RWPE2 (cell line): ENCODE results near the gene TMOD1.
A peak's percentile ranks its signal among the peaks of the same experiment; 100 is the strongest.
"Not testable (repeated sequence)": the region's sequence is repeated elsewhere in the genome, so short reads cannot be mapped to it uniquely, and the experiment has no call there.

ENCODE experiments used
- ATAC-seq: fragments of 200-7000 bp; cut with Tn5 transposase; 3 replicates; pipeline ENCODE4 v1.9.1; 2021; ENCODE audit warnings: low read depth
- DNase-seq: peaks from one replicate; pipeline ENCODE4 v3.0.0-alpha.2; 2020; ENCODE audit warnings: low spot score
- H3K27ac ChIP-seq: fragments of 450-650 bp; 2 replicates; pipeline ENCODE4 v1.5.1; 2017; ENCODE audit warnings: mild to moderate bottlenecking; ENCODE audit not compliant: poor library complexity, severe bottlenecking
- H3K27me3 ChIP-seq: fragments of 250-450 bp; sonication (Bioruptor Pico); 2 replicates; pipeline ENCODE4 v1.5.1; 2021; ENCODE audit warnings: mild to moderate bottlenecking, moderate library complexity; ENCODE audit not compliant: insufficient read depth, poor library complexity, severe bottlenecking
- H3K36me3 ChIP-seq: fragments of 250-450 bp; sonication (Bioruptor Pico); 2 replicates; pipeline ENCODE4 v1.5.1; 2020; ENCODE audit warnings: low read depth, mild to moderate bottlenecking, moderate library complexity
- H3K4me1 ChIP-seq: fragments of 250-450 bp; sonication (Bioruptor Pico); 2 replicates; pipeline ENCODE4 v1.5.1; 2021; ENCODE audit warnings: mild to moderate bottlenecking, moderate library complexity; ENCODE audit not compliant: insufficient read depth, poor library complexity, severe bottlenecking
- H3K4me3 ChIP-seq: fragments of 250-450 bp; sonication (Bioruptor Pico); 2 replicates; pipeline ENCODE4 v1.5.1; 2021; ENCODE audit warnings: mild to moderate bottlenecking, moderate library complexity; ENCODE audit not compliant: severe bottlenecking
- H3K9me3 ChIP-seq: fragments of 250-450 bp; sonication (Bioruptor Pico); 2 replicates; pipeline ENCODE4 v1.5.1; 2021; ENCODE audit warnings: mild to moderate bottlenecking, moderate library complexity; ENCODE audit not compliant: severe bottlenecking
- TF ChIP-seq, protein P1 (sequence below): fragments of 450-650 bp; IDR thresholded peaks from one replicate; pipeline ENCODE4 v1.5.1; 2017; ENCODE audit warnings: mild to moderate bottlenecking, moderate library complexity; ENCODE audit not compliant: poor library complexity, severe bottlenecking

Gene TMOD1

GRCh38 chr9:97501177-97501971, at the start of gene TMOD1:
Gene TMOD1 (plus strand): TSS chr9:97501666. CDS start chr9:97524189, 22,523 bp downstream.
- peak within 1 kb of the TSS; percentile 34 for H3K4me3 ChIP-seq
- H3K27ac ChIP-seq = no peak within 1 kb of the TSS
- H3K4me1 ChIP-seq = no peaks in the 10 kb centered on the region
- peak; percentile 75 for ATAC-seq
- H3K36me3 ChIP-seq = no peaks in the 10 kb centered on the region
- DNase-seq = no peak
- H3K27me3 ChIP-seq = peaks cover 65% of the 10 kb centered on the region
- TF ChIP-seq, protein P1, sequence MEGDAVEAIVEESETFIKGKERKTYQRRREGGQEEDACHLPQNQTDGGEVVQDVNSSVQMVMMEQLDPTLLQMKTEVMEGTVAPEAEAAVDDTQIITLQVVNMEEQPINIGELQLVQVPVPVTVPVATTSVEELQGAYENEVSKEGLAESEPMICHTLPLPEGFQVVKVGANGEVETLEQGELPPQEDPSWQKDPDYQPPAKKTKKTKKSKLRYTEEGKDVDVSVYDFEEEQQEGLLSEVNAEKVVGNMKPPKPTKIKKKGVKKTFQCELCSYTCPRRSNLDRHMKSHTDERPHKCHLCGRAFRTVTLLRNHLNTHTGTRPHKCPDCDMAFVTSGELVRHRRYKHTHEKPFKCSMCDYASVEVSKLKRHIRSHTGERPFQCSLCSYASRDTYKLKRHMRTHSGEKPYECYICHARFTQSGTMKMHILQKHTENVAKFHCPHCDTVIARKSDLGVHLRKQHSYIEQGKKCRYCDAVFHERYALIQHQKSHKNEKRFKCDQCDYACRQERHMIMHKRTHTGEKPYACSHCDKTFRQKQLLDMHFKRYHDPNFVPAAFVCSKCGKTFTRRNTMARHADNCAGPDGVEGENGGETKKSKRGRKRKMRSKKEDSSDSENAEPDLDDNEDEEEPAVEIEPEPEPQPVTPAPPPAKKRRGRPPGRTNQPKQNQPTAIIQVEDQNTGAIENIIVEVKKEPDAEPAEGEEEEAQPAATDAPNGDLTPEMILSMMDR = peak; percentile 62
- no peaks in the 10 kb centered on the region for H3K9me3 ChIP-seq

GRCh38 chr9:97453573-97453972, 47.9 kb upstream of the TMOD1 start:
- not testable (repeated sequence) for H3K4me3 ChIP-seq, H3K4me1 ChIP-seq, H3K27ac ChIP-seq, H3K36me3 ChIP-seq, H3K9me3 ChIP-seq, DNase-seq, ATAC-seq, H3K27me3 ChIP-seq

DNA sequence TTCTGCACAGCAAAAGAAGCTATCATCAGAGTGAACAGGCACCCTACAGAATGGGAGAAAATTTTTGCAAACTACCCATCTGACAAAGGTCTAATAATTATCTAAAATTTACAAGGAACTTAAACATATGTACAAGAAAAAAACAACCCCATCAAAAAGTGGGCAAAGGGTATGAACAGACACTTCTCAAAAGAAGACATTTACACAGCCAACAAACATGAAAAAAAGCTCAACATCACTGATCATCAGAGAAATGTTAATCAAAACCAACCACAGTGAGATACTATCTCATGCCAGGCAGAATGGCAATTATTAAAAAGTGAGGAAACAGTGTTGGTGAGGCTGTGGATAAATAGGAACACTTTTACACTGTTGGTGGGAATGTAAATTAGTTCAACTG, 44.6 kb upstream of the TMOD1 start:
- H3K4me1 ChIP-seq, H3K27ac ChIP-seq: not testable (repeated sequence)

GRCh38 chr9:97459326-97459725, 42.1 kb upstream of the TMOD1 start:
- H3K9me3 ChIP-seq = no peaks in the 10 kb centered on the region
- ATAC-seq (no peak), DNase-seq (no peak)
- no peaks in the 10 kb centered on the region for H3K27me3 ChIP-seq
- H3K27ac ChIP-seq = no peak overlapping the region
- H3K4me3 ChIP-seq = no peak overlapping the region
- TF ChIP-seq, protein P1 = no peak
- no peaks in the 10 kb centered on the region for H3K4me1 ChIP-seq
- no peaks in the 10 kb centered on the region for H3K36me3 ChIP-seq

More for the DNA sequence above, 44.6 kb upstream of the TMOD1 start:
- not testable (repeated sequence) for H3K9me3 ChIP-seq, H3K27me3 ChIP-seq, DNase-seq, H3K4me3 ChIP-seq, H3K36me3 ChIP-seq, ATAC-seq

- no peak for ATAC-seq
- DNase-seq = no peak
- Histone ChIP-seq H3K9me3 (no peaks in the 10 kb centered on the region), H3K36me3 (no peaks in the 10 kb centered on the region), H3K4me3 (no peak overlapping the region), H3K27ac (no peak overlapping the region), H3K4me1 (no peaks in the 10 kb centered on the region), H3K27me3 (no peaks in the 10 kb centered on the region)
- TF ChIP-seq, protein P1 = no peak
These were observed 39.3 kb upstream of the TMOD1 start for GRCh38 chr9:97462159-97462558.

- Histone ChIP-seq H3K4me3 (no peak overlapping the region), H3K36me3 (no peaks in the 10 kb centered on the region), H3K9me3 (no peaks in the 10 kb centered on the region), H3K27ac (no peak overlapping the region), H3K27me3 (no peaks in the 10 kb centered on the region), H3K4me1 (no peaks in the 10 kb centered on the region)
- ATAC-seq (no peak), DNase-seq (no peak)
- TF ChIP-seq, protein P1 = no peak
These were observed 38.6 kb upstream of the TMOD1 start for GRCh38 chr9:97462914-97463313.
